ENCODE measurements around the gene AADACL4. TPM values are rescaled to one million over a fixed set of nuclear protein-coding genes. Genes with fewer than 3 reads are reported as not detected.

Gene AADACL4
- polyA plus RNA-seq, 1 experiment = not detected

DNA sequence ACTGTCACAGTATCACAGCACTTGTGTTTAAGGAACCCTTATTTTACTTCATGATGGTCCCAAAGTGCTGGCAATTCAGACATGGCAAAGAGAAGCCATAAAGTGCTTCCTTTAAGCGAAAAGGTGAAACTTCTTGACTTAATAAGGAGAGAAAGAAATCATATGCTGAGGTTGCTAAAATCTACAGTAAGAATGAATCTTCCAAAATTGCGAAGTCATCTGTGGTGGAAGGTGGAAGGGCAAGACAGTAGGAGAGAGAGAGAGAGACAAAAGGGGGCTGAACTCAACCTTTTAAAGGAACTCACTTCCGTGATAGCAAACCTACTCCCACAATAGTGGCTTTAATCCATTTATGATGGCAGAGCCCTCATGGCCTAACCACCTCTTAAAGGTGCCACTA lies 52.8 kb downstream of the AADACL4 start:
- no peak for DNase-seq (ENCODE audit: low read depth, low spot score)
- ChIA-PET CTCF (no interaction called here), POLR2A (no interaction called here)
- no peaks in the 10 kb centered on the region for H3K27me3 ChIP-seq (ENCODE audit: control insufficient read depth, insufficient read depth, low read length)
- TF ChIP-seq, protein P1, sequence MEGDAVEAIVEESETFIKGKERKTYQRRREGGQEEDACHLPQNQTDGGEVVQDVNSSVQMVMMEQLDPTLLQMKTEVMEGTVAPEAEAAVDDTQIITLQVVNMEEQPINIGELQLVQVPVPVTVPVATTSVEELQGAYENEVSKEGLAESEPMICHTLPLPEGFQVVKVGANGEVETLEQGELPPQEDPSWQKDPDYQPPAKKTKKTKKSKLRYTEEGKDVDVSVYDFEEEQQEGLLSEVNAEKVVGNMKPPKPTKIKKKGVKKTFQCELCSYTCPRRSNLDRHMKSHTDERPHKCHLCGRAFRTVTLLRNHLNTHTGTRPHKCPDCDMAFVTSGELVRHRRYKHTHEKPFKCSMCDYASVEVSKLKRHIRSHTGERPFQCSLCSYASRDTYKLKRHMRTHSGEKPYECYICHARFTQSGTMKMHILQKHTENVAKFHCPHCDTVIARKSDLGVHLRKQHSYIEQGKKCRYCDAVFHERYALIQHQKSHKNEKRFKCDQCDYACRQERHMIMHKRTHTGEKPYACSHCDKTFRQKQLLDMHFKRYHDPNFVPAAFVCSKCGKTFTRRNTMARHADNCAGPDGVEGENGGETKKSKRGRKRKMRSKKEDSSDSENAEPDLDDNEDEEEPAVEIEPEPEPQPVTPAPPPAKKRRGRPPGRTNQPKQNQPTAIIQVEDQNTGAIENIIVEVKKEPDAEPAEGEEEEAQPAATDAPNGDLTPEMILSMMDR (IDR thresholded peaks at IDR 0.05; ENCODE audit: low read depth, low read length) = no peak
- no peaks in the 10 kb centered on the region for H3K9me3 ChIP-seq (ENCODE audit: control insufficient read depth, insufficient read depth, low read length)
- H3K4me3 ChIP-seq (ENCODE audit: low read depth, low read length) = no peak overlapping the region
- H3K27ac ChIP-seq (ENCODE audit: low read depth, low read length) = no peak overlapping the region

DNA sequence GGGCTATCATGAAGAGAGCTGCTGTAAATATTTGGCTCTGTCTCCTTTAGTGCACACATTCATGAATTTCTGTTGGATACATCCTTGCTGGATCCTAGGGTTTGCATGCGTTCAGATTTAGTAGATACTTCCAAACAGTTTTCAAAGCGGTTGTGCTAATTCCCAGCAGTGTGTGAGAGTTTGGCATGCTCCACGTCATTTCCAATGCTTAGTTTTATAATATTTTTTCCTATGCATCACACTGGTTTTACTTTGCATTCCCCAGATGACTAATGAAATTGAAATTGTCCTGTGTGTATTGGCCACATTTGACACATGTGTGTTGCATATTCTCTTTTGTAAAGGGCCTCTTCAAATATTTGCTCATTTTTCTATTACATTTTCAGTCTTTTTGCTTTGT lies 53.5 kb downstream of the AADACL4 start:
- Histone ChIP-seq H3K4me3 (ENCODE audit: low read depth, low read length) (no peak overlapping the region), H3K27me3 (ENCODE audit: control insufficient read depth, insufficient read depth, low read length) (no peaks in the 10 kb centered on the region), H3K27ac (ENCODE audit: low read depth, low read length) (no peak overlapping the region), H3K9me3 (ENCODE audit: control insufficient read depth, insufficient read depth, low read length) (no peaks in the 10 kb centered on the region)
- POLR2A ChIA-PET = no interaction called here
- CTCF ChIA-PET = no interaction called here
- DNase-seq (ENCODE audit: low read depth, low spot score) = no peak
- TF ChIP-seq, protein P1 (IDR thresholded peaks at IDR 0.05; ENCODE audit: low read depth, low read length) = no peak

DNA sequence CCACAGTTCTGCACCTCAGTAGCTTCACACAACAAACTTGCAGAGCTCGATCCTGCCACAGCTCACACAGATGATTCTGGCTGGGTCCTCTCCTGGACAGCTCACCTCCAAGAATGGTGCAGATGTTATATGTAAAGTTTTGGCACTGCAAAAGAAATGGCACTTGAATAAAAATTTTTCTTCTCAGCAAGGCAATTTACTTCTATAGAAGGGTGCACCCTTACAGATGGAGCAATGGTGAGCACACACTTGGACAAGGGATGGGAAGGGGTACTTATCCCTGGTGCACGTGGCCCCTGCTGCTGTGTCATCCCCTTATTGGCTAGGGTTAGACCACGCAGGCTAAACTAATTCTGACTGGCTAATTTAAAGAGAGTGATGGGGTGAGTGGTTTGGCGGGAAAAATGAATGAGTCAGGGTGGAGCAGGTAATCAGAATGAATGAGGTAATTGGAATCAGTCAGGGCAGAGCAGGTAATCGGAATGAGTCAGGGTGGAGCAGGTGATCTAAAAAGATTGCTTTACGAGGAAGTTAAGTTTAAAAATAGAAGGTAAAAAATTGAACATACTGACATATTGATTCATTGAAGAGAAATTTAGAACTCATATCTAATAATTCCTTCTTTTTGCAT lies 60.1 kb downstream of the AADACL4 start:
- POLR2A ChIA-PET = no interaction called here
- H3K9me3 ChIP-seq (ENCODE audit: control insufficient read depth, insufficient read depth, low read length) = no peaks in the 10 kb centered on the region
- no peaks in the 10 kb centered on the region for H3K27me3 ChIP-seq (ENCODE audit: control insufficient read depth, insufficient read depth, low read length)
- no peak for DNase-seq (ENCODE audit: low read depth, low spot score)
- TF ChIP-seq, protein P1 (IDR thresholded peaks at IDR 0.05; ENCODE audit: low read depth, low read length) = no peak
- CTCF ChIA-PET = no interaction called here
- H3K27ac ChIP-seq (ENCODE audit: low read depth, low read length) = no peak overlapping the region
- no peak overlapping the region for H3K4me3 ChIP-seq (ENCODE audit: low read depth, low read length)

DNA sequence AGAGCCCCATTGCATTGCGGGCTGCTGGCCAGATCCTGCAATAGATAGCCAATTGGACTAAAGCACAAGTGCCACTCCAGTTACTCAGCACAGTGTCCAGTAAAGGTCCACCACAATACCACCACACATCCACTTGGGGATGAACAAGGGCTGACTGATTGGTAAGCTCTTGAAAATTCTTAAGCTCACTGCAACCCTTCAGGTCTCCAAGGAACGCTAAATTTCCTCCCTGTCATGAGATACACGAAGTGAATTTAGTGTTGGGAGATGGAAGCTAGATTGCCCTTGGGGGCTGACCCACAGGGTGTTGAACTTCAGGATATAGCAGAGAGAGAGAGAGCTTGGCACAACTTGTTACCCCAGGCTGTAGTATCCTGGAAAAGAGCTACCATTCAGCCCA lies 62.2 kb downstream of the AADACL4 start:
- H3K4me3 ChIP-seq (ENCODE audit: low read depth, low read length) = no peak overlapping the region
- DNase-seq (ENCODE audit: low read depth, low spot score) = no peak
- TF ChIP-seq, protein P1 (IDR thresholded peaks at IDR 0.05; ENCODE audit: low read depth, low read length) = no peak
- H3K27me3 ChIP-seq (ENCODE audit: control insufficient read depth, insufficient read depth, low read length) = no peaks in the 10 kb centered on the region
- ChIA-PET CTCF (no interaction called here), POLR2A (no interaction called here)
- no peaks in the 10 kb centered on the region for H3K9me3 ChIP-seq (ENCODE audit: control insufficient read depth, insufficient read depth, low read length)
- H3K27ac ChIP-seq (ENCODE audit: low read depth, low read length) = no peak overlapping the region

DNA sequence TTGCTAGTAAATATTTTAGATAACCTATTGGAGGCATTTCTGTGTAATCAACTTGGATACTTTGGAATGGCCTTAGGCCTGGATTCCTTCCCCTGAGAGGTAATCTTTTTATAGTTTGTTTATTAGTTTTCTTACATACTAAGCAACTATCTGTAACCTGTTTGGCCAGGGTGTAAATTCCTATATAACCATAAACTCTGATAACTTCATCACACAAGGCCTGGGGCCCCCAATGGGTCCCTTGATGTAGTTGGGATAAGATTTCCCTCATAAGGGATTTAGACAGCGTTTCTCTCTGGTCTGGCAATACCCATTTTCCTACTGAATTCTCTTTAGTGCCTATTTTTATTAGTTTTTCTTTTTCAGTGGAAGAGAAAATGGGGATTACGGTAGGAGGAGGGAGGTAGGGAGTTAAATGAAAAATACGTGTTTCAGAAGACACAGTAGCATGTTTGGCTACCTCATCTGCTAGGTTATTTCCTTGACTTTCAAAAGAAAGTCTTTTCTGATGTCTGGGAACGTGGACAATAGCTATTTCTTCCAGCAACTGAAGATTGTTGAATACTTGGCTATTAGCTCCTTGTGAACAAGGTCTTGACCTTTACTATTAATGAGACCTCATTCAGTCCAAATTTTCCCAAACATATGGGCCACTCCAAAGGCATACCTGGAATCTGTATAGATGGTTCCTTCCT lies 64.7 kb downstream of the AADACL4 start:
- H3K9me3 ChIP-seq (ENCODE audit: control insufficient read depth, insufficient read depth, low read length) = no peaks in the 10 kb centered on the region
- no peak overlapping the region for H3K27ac ChIP-seq (ENCODE audit: low read depth, low read length)
- H3K4me3 ChIP-seq (ENCODE audit: low read depth, low read length) = no peak overlapping the region
- no peaks in the 10 kb centered on the region for H3K27me3 ChIP-seq (ENCODE audit: control insufficient read depth, insufficient read depth, low read length)
- TF ChIP-seq, protein P1 (IDR thresholded peaks at IDR 0.05; ENCODE audit: low read depth, low read length) = no peak
- POLR2A ChIA-PET = no interaction called here
- no peak for DNase-seq (ENCODE audit: low read depth, low spot score)
- CTCF ChIA-PET = no interaction called here
